ENCODE measurements around the gene TBX21. TPM values are rescaled to one million over a fixed set of nuclear protein-coding genes. Genes with fewer than 3 reads are reported as not detected.

TBX21 gene
- total and polyA plus RNA-seq, 9 of the 15 experiments (the other 6 are each of a cell fraction or from before 2014, with no cell fraction given) = 0.07 TPM; not detected in 8

GRCh38 chr17:47785538-47786123 is 52.6 kb downstream of the TBX21 start (continued):
- TF ChIP-seq ZBTB17 (CRISPR knock-in tag; IDR thresholded peaks at IDR 0.05) (no peak), ATF3 (IDR thresholded peaks at IDR 0.05) (no peak), ATF3 (CRISPR knock-in tag; conservative IDR thresholded peaks at IDR 0.05) (no peak), ZNF444 (CRISPR knock-in tag; IDR thresholded peaks at IDR 0.05) (no peak), ELF4 (CRISPR knock-in tag; IDR thresholded peaks at IDR 0.05) (no peak), ID3 (CRISPR knock-in tag; IDR thresholded peaks at IDR 0.05) (no peak), ID3 (tag; IDR thresholded peaks at IDR 0.05) (no peak), HDAC6 (IDR thresholded peaks at IDR 0.05; ENCODE audit: low read depth, low read length) (no peak), TCF7 (IDR thresholded peaks at IDR 0.05; ENCODE audit: borderline replicate concordance) (no peak), HSF4 (CRISPR knock-in tag; IDR thresholded peaks at IDR 0.05; ENCODE audit: borderline replicate concordance) (no peak), ZNF551 (CRISPR knock-in tag; IDR thresholded peaks at IDR 0.05) (no peak), RUNX1 (IDR thresholded peaks at IDR 0.05; ENCODE audit: low read depth) (no peak), POLR3G (IDR thresholded peaks at IDR 0.05; ENCODE audit: extremely low read depth, insufficient read length, insufficient replicate concordance) (no peak), ZC3H11A (IDR thresholded peaks at IDR 0.05; ENCODE audit: low read depth, low read length) (no peak), PHF20 (IDR thresholded peaks at IDR 0.05; ENCODE audit: partially characterized antibody) (no peak), KHSRP (IDR thresholded peaks at IDR 0.05) (no peak)

Measured in K562 (cell line).